ENCODE data around the gene EMC8.

DNA sequence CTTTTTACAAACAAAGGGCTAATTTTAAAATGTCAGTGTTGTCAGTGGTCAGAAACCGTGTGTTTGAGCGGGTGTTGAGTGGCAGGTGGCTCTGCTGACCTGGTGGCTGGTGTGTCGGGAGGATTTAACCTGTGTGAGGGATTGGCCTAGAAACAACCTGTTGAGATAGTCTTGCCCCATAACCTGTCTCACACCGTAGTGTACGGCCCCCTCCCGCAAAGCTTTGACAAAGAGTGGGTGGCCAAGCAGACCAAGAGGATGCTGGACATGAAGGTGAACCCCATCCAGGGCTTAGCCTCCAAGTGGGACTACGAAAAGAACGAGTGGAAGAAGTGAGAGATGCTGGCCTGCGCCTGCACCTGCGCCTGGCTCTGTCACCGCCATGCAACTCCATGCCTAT lies 7.2 kb upstream of the EMC8 start:
- TF ChIP-seq, protein P1, sequence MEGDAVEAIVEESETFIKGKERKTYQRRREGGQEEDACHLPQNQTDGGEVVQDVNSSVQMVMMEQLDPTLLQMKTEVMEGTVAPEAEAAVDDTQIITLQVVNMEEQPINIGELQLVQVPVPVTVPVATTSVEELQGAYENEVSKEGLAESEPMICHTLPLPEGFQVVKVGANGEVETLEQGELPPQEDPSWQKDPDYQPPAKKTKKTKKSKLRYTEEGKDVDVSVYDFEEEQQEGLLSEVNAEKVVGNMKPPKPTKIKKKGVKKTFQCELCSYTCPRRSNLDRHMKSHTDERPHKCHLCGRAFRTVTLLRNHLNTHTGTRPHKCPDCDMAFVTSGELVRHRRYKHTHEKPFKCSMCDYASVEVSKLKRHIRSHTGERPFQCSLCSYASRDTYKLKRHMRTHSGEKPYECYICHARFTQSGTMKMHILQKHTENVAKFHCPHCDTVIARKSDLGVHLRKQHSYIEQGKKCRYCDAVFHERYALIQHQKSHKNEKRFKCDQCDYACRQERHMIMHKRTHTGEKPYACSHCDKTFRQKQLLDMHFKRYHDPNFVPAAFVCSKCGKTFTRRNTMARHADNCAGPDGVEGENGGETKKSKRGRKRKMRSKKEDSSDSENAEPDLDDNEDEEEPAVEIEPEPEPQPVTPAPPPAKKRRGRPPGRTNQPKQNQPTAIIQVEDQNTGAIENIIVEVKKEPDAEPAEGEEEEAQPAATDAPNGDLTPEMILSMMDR (conservative IDR thresholded peaks at IDR 0.05; ENCODE audit: low read depth in 2 of 2): no peak
- TF ChIP-seq EZH2 (IDR thresholded peaks at IDR 0.05; ENCODE audit: low read depth, unreplicated experiment) (no peak), POLR2AphosphoS5 (IDR thresholded peaks at IDR 0.05; ENCODE audit: low read depth) (no peak), JUNB (IDR thresholded peaks at IDR 0.05; ENCODE audit: unreplicated experiment) (no peak), CREB1 (CRISPR knock-in tag; IDR thresholded peaks at IDR 0.05; ENCODE audit: low read depth) (no peak), REST (IDR thresholded peaks at IDR 0.05; ENCODE audit: unreplicated experiment) (no peak), EZH2phosphoT487 (IDR thresholded peaks at IDR 0.05; ENCODE audit: unreplicated experiment) (no peak), ZNF462 (CRISPR knock-in tag; IDR thresholded peaks at IDR 0.05) (no peak), ZNF114 (CRISPR knock-in tag; IDR thresholded peaks at IDR 0.05) (no peak), NANOG (IDR thresholded peaks at IDR 0.05; ENCODE audit: borderline replicate concordance) (no peak), ZNF331 (CRISPR knock-in tag; IDR thresholded peaks at IDR 0.05; ENCODE audit: low read depth) (no peak), STAT1 (IDR thresholded peaks at IDR 0.05; ENCODE audit: unreplicated experiment) (no peak)
- TF ChIP-seq, protein P2, sequence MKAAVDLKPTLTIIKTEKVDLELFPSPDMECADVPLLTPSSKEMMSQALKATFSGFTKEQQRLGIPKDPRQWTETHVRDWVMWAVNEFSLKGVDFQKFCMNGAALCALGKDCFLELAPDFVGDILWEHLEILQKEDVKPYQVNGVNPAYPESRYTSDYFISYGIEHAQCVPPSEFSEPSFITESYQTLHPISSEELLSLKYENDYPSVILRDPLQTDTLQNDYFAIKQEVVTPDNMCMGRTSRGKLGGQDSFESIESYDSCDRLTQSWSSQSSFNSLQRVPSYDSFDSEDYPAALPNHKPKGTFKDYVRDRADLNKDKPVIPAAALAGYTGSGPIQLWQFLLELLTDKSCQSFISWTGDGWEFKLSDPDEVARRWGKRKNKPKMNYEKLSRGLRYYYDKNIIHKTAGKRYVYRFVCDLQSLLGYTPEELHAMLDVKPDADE (IDR thresholded peaks at IDR 0.05): no peak

All from GM23338 (cell line).